ENCODE results near the gene TBC1D10A. TPM values are rescaled to one million over a fixed set of nuclear protein-coding genes. Genes with fewer than 3 reads are reported as not detected.

Gene TBC1D10A
- total RNA-seq, 1 experiment from 2014 or later, result 8.4 TPM

- Histone ChIP-seq H3K79me1 (ENCODE audit: insufficient read depth, low read depth, low read length, poor library complexity, severe bottlenecking) (no peaks in the 10 kb centered on the region), H2BK15ac (ENCODE audit: low read depth, low read length) (no peak overlapping the region), H3K4me1 (ENCODE audit: insufficient read depth, low read length) (no peaks in the 10 kb centered on the region), H3K79me2 (ENCODE audit: insufficient read depth, low read length) (no peaks in the 10 kb centered on the region), H3K9ac (ENCODE audit: extremely low read depth, insufficient read length, low read length) (no peak overlapping the region), H3K56ac (ENCODE audit: insufficient read length, low read depth, low read length) (no peak overlapping the region), H4K20me1 (ENCODE audit: control insufficient read depth, insufficient read depth, insufficient read length) (no peaks in the 10 kb centered on the region), H2BK120ac (ENCODE audit: low read depth, low read length, poor library complexity, severe bottlenecking) (no peak overlapping the region), H2BK20ac (ENCODE audit: low read depth, low read length, poor library complexity, severe bottlenecking) (no peak overlapping the region), H3K14ac (ENCODE audit: insufficient read depth, low read length) (no peak overlapping the region), H3K4me2 (ENCODE audit: insufficient read depth, insufficient read length, low read length) (no peak overlapping the region), H4K8ac (replicated peaks; ENCODE audit: insufficient read length, low read depth, low read length) (no peak overlapping the region), H3T11ph (ENCODE audit: low read length) (no peak overlapping the region), H3K4ac (ENCODE audit: low read depth, low read length) (no peak overlapping the region), H2BK5ac (ENCODE audit: insufficient read length, low read length) (no peak overlapping the region), H3K23ac (ENCODE audit: insufficient read length, low read depth, low read length) (no peak overlapping the region), H3K18ac (ENCODE audit: insufficient read length, low read depth, low read length) (no peak overlapping the region), H2AFZ (ENCODE audit: low read length) (no peak overlapping the region), H3K27me3 (ENCODE audit: insufficient read depth, low read length) (no peaks in the 10 kb centered on the region; the same call in 1 of the 2 replicates), H2AK5ac (ENCODE audit: insufficient read length, low read length) (no peak overlapping the region), H2BK12ac (ENCODE audit: insufficient read length, low read depth, low read length) (no peak overlapping the region), H4K5ac (ENCODE audit: insufficient read length, low read depth, low read length) (no peak overlapping the region), H4K91ac (ENCODE audit: insufficient read length, low read depth, low read length) (no peak overlapping the region), H3K27ac (ENCODE audit: insufficient read length, low read depth, low read length) (no peak overlapping the region), H3K23me2 (ENCODE audit: insufficient read length, low read depth, low read length, poor library complexity, severe bottlenecking) (no peaks in the 10 kb centered on the region), H3K9me3 (ENCODE audit: control insufficient read depth, low read depth, low read length) (no peaks in the 10 kb centered on the region)
- no peak for DNase-seq
- peaks cover 13 to 31% of the 10 kb centered on the region in 2 experiments for H3K4me1 Mint-ChIP-seq
- H3K27me3 Mint-ChIP-seq (ENCODE audit: low read depth), result peaks cover 19% of the 10 kb centered on the region
- no CpG with 5 or more reads among the region's 11 CpGs for WGBS (ENCODE audit: extremely low coverage, insufficient read length, low lambda C conversion rate)
- H3K36me3 Mint-ChIP-seq (ENCODE audit: insufficient read depth in 1 of 3, low read depth in 3 of 3), result no peaks in the 10 kb centered on the region
- no peak for TF ChIP-seq CTCF (conservative IDR thresholded peaks at IDR 0.05)
- no peaks in the 10 kb centered on the region; a peak in 1 of 5 replicates for H3K9me3 Mint-ChIP-seq
- peak overlapping the region in 1 of 3 experiments; percentile 91; a peak in 1 of 7 replicates for H3K27ac Mint-ChIP-seq
- H3K4me3 Mint-ChIP-seq, result no peak overlapping the region
Measured at GRCh38 chr22:30260276-30260675, 66.5 kb downstream of the TBC1D10A start.

Measured in H9 (cell line).